Endothelial cell of umbilical vein (primary cell): ENCODE data around the gene DMWD. TPM values are rescaled to one million over a fixed set of nuclear protein-coding genes. Genes with fewer than 3 reads are reported as not detected.

Experiments
- BruUV-seq: library from RNA; stranded (reverse); fragments of 400-500 nt; replicated peaks from 2 replicates; lab custom pipeline; 2021; lab: Mats Ljungman, UMichigan
- CTCF ChIA-PET: fragments of 300-600, 350-600 bp; sonication (Branson Sonifier 250); formaldehyde crosslinking; loops from one replicate; lab custom pipeline; 2021; ENCODE audit warnings: antibody characterized with exemption, inconsistent platforms; lab: Charles Lee
- POLR2A ChIA-PET: fragments of 300-600, 350-600 bp; sonication (Branson Sonifier 250); formaldehyde crosslinking; loops from one replicate; lab custom pipeline; 2021; ENCODE audit warnings: antibody characterized with exemption, inconsistent platforms; lab: Charles Lee
- DNase-seq: peaks from one replicate; pipeline ENCODE4 v3.0.0-alpha.2; 2011; ENCODE audit warnings: low read depth, low spot score
- FAIRE-seq: peaks from 2 replicates; lab custom pipeline; 2011; peaks lifted over from hg19 to GRCh38; lab: Jason Lieb, UNC
- H2AFZ ChIP-seq: 2 replicates; pipeline ENCODE4 v1.6.0; 2012; ENCODE audit warnings: low read depth, low read length, control low read depth, inconsistent platforms
- H3K27ac ChIP-seq: 2 replicates; pipeline ENCODE4 v1.5.1; 2011; ENCODE audit warnings: low read depth, mild to moderate bottlenecking, control low read depth, low read length, moderate library complexity; ENCODE audit not compliant: insufficient read depth
- H3K27me3 ChIP-seq, 2 experiments: 2 replicates each; pipeline versions ENCODE4 v1.6.0 to v1.6.1; 2011; ENCODE audit warnings: low read length in 2 of 2, mixed read lengths in 1 of 2; ENCODE audit not compliant: control insufficient read depth in 2 of 2, insufficient read depth in 2 of 2
- H3K36me3 ChIP-seq, 2 experiments: 2 replicates in 1 of 2; 3 replicates in 1 of 2; pipeline ENCODE4 v1.5.1; 2011; ENCODE audit warnings: low read length in 2 of 2, mild to moderate bottlenecking in 1 of 2, moderate library complexity in 1 of 2; ENCODE audit not compliant: control insufficient read depth in 2 of 2, insufficient read depth in 2 of 2; ENCODE audit errors: extremely low read depth in 1 of 2
- H3K4me1 ChIP-seq: 3 replicates; pipeline ENCODE4 v1.5.1; 2011; ENCODE audit warnings: mild to moderate bottlenecking, low read length; ENCODE audit not compliant: control insufficient read depth, insufficient read depth; ENCODE audit errors: extremely low read depth
- H3K4me2 ChIP-seq: 2 replicates; pipeline ENCODE4 v1.6.1; 2011; ENCODE audit warnings: low read length, control low read depth, mixed read lengths; ENCODE audit not compliant: insufficient read depth
- H3K4me3 ChIP-seq, 3 experiments: fragments of 200-600 bp in 1 of 3; sonication (generic), shearing (Covaris generic) in 1 of 3; replicated peaks in 1 of 3; 2 replicates each; pipeline ENCODE4 v1.5.1; 2011 to 2016; ENCODE audit warnings: control low read depth in 3 of 3, low read length in 3 of 3, mild to moderate bottlenecking in 2 of 3, inconsistent platforms in 1 of 3, low read depth in 1 of 3, moderate library complexity in 1 of 3; ENCODE audit not compliant: insufficient read depth in 1 of 3
- H3K79me2 ChIP-seq: 2 replicates; pipeline ENCODE4 v1.6.0; 2012; ENCODE audit warnings: low read length, inconsistent platforms; ENCODE audit not compliant: control insufficient read depth, insufficient read depth
- H3K9ac ChIP-seq: replicated peaks from 2 replicates; pipeline ENCODE3; 2011; ENCODE audit warnings: low read length, control low read depth; ENCODE audit not compliant: insufficient read depth; ENCODE audit errors: extremely low read depth
- H3K9me1 ChIP-seq: replicated peaks from 3 replicates; pipeline ENCODE4 v1.6.0; 2011; ENCODE audit warnings: mild to moderate bottlenecking, low read length; ENCODE audit not compliant: control insufficient read depth, insufficient read depth; ENCODE audit errors: extremely low read depth
- H3K9me3 ChIP-seq: replicated peaks from 2 replicates; pipeline ENCODE4 v1.5.1; 2012; ENCODE audit warnings: low read length, inconsistent platforms; ENCODE audit not compliant: control insufficient read depth, insufficient read depth
- H4K20me1 ChIP-seq: replicated peaks from 2 replicates; pipeline ENCODE3; 2011; ENCODE audit warnings: mild to moderate bottlenecking, low read length; ENCODE audit not compliant: control insufficient read depth, insufficient read depth; ENCODE audit errors: extremely low read depth
- EZH2 ChIP-seq: IDR thresholded peaks from 2 replicates; pipeline ENCODE4 v1.6.1; 2012; ENCODE audit warnings: borderline replicate concordance, low read depth, mild to moderate bottlenecking, moderate library complexity, low read length, inconsistent platforms; ENCODE audit not compliant: severe bottlenecking
- FOS ChIP-seq: IDR thresholded peaks from 2 replicates; pipeline ENCODE4 v1.6.1; 2011; ENCODE audit warnings: mild to moderate bottlenecking, low read length, moderate library complexity, borderline replicate concordance; ENCODE audit not compliant: insufficient read depth
- GATA2 ChIP-seq: IDR thresholded peaks from 2 replicates; pipeline ENCODE4 v1.7.0; 2011; ENCODE audit warnings: low read depth, mild to moderate bottlenecking, moderate library complexity, mixed read lengths, low read length; ENCODE audit not compliant: insufficient read length, insufficient read depth
- JUN ChIP-seq: IDR thresholded peaks from 2 replicates; pipeline ENCODE4 v1.6.1; 2011; ENCODE audit warnings: borderline replicate concordance, low read depth; ENCODE audit not compliant: insufficient read length, insufficient read depth
- MYC ChIP-seq: IDR thresholded peaks from one replicate; pipeline ENCODE4 v1.6.1; 2011; ENCODE audit warnings: mild to moderate bottlenecking, low read depth, low read length
- POLR2AphosphoS5 ChIP-seq: IDR thresholded peaks from 2 replicates; pipeline ENCODE4 v1.6.1; 2012; ENCODE audit warnings: low read depth, mild to moderate bottlenecking, control low read depth, low read length, moderate library complexity; ENCODE audit not compliant: insufficient read depth
- dilution Hi-C: fragments of 300-500 bp; cut with MboI; formaldehyde crosslinking; loops from one replicate; pipeline ENCODE4 v1.15.0; 2019; ENCODE audit warnings: low sequenced_read_pairs; ENCODE audit not compliant: extremely low pct_ligation_motif_present
- intact Hi-C: fragments of 100-400 bp; cut with micrococcal nuclease; formaldehyde crosslinking; loops from one replicate; pipeline ENCODE4 v1.10.0; 2022
- polyA plus RNA-seq, 4 experiments: library from polyadenylated mRNA; depleted of rRNA in 3 of 4; stranded (reverse) in 3 of 4; unstranded in 1 of 4; fragments of >200 nt; gene quantifications; 2 replicates each; pipeline versions ENCODE4 v1.2.1 to v1.2.3, GENCODE V29; 2011 to 2012; ENCODE audit warnings: missing spikeins in 1 of 4
- total RNA-seq: library from RNA; stranded (reverse); gene quantifications from 2 replicates; pipeline ENCODE4 v1.2.3, GENCODE V29; 2021
- TF ChIP-seq, protein P1 (sequence below), 2 donors: IDR thresholded peaks; 1 replicate in 1 of 2; 2 replicates in 1 of 2; pipeline ENCODE4 v1.5.1; 2011; ENCODE audit warnings: low read length in 2 of 2, mild to moderate bottlenecking in 2 of 2, moderate library complexity in 2 of 2, control low read depth in 1 of 2, inconsistent platforms in 1 of 2, low read depth in 1 of 2; ENCODE audit not compliant: insufficient read depth in 1 of 2; ENCODE audit errors: extremely low read depth in 1 of 2

Gene DMWD
- total and polyA plus RNA-seq, 2 donors (not counting 3 experiments of a cell fraction or from before 2014, with no cell fraction given): 36.9 to 81.1 TPM

DNA sequence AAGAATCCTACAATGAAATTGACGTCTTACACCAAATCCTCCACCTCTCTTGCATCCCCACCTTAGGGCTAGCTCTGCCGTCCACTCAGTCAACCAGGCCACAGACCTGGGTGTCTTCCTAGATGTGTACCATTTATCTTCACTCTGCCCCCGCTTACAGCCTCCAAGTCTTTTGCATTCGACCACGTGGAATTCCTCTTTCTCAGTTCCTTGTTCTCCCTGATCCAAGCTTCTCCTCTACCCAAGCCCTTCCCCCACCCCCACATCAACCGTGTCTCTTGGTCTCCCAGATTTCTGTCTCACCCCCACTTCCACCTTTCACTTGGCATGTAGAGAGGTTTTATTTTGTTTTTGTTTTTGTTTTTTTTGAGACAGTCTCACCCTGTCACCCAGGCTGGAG lies 1.2 kb upstream of the DMWD start:
- no peaks in the 10 kb centered on the region for H3K9me3 ChIP-seq
- peaks cover 16% of the 10 kb centered on the region for H3K4me1 ChIP-seq
- BruUV-seq: no TSS peak
- ChIA-PET CTCF (interaction anchor here (1.3 to 4.4 kb wide), 2 partner anchors 12 to 24 kb away, joined by 3 to 17 read pairs; partner anchors contain the start of gene SIX5), POLR2A (no interaction called here)
- no peak overlapping the region for H3K4me3 ChIP-seq
- no peak overlapping the region for H3K27ac ChIP-seq
- H3K9ac ChIP-seq: no peak overlapping the region
- no peak for TF ChIP-seq EZH2
- no peak for TF ChIP-seq GATA2
- TF ChIP-seq FOS: no peak
- TF ChIP-seq JUN: no peak
- TF ChIP-seq POLR2AphosphoS5: no peak
- no peak for TF ChIP-seq MYC
- TF ChIP-seq, protein P1, sequence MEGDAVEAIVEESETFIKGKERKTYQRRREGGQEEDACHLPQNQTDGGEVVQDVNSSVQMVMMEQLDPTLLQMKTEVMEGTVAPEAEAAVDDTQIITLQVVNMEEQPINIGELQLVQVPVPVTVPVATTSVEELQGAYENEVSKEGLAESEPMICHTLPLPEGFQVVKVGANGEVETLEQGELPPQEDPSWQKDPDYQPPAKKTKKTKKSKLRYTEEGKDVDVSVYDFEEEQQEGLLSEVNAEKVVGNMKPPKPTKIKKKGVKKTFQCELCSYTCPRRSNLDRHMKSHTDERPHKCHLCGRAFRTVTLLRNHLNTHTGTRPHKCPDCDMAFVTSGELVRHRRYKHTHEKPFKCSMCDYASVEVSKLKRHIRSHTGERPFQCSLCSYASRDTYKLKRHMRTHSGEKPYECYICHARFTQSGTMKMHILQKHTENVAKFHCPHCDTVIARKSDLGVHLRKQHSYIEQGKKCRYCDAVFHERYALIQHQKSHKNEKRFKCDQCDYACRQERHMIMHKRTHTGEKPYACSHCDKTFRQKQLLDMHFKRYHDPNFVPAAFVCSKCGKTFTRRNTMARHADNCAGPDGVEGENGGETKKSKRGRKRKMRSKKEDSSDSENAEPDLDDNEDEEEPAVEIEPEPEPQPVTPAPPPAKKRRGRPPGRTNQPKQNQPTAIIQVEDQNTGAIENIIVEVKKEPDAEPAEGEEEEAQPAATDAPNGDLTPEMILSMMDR (IDR thresholded peaks at IDR 0.05; ENCODE audit: extremely low read depth in 1 of 2, insufficient read depth in 1 of 2, low read depth in 1 of 2, low read length in 2 of 2): no peak
- H3K4me2 ChIP-seq: no peak overlapping the region
- H4K20me1 ChIP-seq: no peaks in the 10 kb centered on the region
- H2AFZ ChIP-seq: no peak overlapping the region
- DNase-seq (no peak), FAIRE-seq (no peak)
- peaks cover 4 to 7% of the 10 kb centered on the region in 2 experiments for H3K36me3 ChIP-seq
- H3K79me2 ChIP-seq: peaks cover 18% of the 10 kb centered on the region
- H3K9me1 ChIP-seq: no peaks in the 10 kb centered on the region
- intact Hi-C loops: loop anchor here (1.0 kb wide), 1 partner anchor 102 kb away; the partner anchor contains the start of gene QPCTL
- no peaks in the 10 kb centered on the region for H3K27me3 ChIP-seq
- dilution Hi-C loops: no loop called here
